HG02885 (cell line): ENCODE results near the gene ADSS1.

ENCODE experiments used
- ATAC-seq: cut with Tn5 transposase; IDR thresholded peaks from one replicate; pipeline ENCODE4 v1.9.1; 2021; ENCODE audit warnings: mild to moderate bottlenecking; ENCODE audit not compliant: unreplicated experiment, poor library complexity

Gene ADSS1

DNA sequence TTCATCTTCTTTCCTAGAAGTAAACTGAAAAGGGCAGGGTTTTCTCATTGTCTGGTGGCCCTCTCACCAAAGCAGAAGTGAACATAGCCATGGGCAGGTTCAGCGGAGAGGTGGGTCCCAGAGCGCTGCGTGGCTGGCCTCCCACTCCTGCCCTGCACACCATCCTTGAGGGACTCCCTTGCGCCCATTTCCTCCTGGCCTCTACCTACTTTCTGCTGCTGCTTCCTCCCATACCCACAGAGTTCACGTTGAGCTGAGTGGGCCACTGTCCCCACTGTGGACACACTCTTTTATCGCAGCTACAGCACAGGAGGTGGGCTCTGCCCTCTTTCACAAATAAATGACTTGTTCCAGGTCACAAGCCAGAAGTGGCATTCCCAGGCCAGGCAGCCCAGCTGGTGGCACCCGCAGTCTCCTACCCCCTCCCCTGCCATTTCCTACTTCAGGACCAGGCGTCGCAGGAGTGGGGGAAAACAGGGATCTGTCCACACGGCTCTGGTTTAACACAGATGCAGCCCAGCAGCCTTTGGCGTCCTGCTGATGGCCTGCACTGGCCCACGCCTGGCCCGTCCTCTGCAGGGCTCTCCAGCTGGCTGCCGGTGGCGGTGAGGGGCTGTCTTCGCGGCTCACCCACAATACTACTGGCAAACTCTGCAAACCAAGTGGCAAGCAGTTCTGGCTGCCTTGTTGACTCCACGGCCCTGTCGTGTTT, 33.8 kb downstream of the ADSS1 start:
- no peak for ATAC-seq

DNA sequence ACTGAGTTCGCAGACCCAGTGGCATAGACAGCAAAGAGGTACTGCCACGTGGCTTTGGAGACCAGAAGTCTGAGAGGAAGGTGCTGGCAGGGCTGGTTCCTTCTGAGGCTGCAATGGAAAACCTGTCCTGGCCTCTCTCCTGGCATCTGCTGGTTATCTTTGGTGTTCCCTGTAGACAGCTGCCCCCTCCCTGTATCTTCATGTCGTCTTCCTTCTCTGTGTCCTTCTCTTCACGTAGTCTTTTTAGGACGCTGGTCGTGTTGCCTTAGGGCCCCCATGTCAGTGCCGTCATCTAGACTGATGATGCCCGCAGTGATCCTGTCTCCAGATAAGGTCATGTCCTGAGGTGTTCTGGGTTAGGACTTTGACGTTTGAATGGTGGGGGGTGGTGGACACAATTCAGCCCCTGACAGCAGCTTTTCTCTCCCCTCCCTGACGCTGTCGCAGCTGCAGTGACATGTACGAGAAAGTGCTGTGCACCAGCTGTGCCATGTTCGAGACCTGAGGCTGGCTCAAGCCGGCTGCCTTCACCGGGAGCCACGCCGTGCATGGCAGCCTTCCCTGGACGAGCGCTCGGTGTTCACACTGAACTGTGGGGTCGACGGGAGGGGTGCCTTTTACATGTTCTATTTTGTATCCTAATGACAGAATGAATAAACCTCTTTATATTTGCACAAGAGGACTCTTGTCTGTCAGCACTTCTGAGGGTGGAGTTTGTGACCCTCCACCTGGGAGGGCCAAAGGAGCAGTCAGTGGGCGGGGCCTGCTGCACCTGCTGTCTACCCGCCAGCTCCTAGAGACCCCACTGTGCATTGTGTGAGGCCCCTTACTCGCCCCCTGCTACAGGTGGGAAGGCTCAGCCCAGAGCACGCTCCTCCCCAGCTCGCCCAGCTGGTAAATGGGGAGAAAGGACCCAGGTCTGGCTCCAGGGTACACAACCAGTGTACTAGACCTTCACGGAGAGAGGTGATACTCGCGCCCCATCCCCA, 35.2 kb downstream of the ADSS1 start:
- ATAC-seq = no peak

DNA sequence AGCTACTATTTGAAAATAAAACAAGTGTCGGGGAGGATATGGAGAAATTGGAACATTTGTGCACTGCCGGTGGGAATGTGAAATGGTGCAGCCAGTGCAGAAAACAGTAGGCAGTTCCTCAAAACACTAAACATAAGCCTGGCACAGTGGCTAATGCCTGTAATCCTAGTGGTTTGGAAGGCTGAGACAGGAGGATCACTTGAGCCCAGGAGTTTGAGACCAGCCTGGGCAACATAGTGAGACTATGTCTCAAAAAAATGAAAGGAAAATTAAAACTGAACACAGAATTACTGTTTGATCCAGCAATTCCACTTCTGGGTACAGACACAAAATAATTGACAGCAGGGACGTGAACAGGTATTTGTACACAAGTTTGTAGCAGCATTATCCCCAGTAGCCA, 41.5 kb downstream of the ADSS1 start:
- no peak for ATAC-seq

DNA sequence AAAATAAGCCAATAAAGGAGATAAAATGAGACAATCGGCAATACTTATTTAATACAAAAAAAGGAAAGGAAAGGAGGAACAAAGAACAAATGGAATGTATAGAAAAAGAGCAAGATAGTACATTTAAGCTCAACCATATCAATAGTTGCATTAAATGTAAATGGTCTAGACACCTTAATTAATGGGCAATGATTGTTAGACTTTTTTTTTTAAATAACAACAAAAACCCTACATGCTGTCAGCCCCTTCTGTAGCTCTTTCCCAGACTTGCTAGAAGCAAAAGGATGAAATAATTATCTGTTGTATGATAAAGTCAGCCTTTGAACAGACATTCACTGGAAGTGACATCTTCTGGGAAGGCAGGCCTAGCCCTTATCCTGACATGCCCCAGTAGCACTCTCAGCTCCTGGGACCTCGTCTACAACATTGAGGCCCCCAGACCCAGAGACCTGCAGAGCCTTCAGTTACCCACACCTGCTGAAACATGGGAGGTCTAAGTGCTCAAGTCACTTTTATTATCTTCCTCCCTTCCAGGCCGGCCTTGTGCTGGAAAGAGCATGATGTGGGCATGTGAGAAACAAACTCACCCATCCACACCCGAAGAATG, 42.3 kb downstream of the ADSS1 start:
- ATAC-seq = no peak

DNA sequence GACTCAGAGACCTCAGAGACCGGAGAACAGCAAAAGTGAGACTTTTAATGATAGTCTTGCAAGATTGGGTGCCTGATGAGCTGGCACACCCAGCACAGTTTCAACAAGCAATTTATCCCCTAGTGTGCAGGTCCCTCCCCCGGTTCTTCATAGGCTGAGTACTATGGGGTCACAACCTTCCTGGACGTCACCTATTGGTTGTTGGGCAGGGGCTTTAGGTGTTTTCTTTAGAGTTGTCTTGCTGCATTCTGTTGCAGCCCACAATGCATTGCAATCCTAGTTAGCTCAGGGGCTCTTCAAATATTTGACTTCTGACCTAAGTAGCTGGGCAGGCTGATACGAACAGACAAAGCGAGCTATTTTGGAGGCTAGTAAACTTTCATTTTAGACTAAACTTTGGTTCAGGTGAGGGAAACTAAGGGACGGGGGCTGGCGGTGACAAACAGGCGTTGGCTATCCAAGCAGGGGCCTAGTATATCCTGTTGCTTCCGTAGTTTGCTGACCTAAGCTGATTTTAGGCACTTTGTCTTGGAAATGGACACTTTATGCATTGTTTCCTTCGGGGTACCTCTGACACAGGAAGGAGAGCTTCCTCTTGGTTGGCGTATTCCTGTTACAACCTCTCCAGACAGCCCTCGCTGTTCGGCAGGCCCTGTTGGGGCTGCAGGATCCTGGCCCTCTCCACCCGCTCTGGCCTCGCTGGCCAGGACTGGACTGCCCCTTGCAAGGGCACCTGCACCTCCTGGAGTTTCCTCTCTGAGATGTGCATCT, 43.0 kb downstream of the ADSS1 start:
- ATAC-seq = no peak

DNA sequence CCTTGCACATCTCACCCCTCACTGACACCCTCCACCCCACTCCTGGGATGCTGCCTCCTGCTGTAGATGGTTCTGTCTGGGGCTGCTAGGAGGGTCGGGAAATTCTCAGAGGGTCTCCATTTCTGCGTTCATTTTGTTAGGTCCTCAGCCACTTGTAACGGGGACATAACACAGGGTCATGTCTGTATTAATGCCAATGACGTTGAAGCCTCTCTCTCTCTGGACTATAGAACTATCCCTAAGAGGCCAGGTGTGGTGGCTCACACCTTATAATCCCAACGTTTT, 43.5 kb downstream of the ADSS1 start:
- ATAC-seq = no peak

DNA sequence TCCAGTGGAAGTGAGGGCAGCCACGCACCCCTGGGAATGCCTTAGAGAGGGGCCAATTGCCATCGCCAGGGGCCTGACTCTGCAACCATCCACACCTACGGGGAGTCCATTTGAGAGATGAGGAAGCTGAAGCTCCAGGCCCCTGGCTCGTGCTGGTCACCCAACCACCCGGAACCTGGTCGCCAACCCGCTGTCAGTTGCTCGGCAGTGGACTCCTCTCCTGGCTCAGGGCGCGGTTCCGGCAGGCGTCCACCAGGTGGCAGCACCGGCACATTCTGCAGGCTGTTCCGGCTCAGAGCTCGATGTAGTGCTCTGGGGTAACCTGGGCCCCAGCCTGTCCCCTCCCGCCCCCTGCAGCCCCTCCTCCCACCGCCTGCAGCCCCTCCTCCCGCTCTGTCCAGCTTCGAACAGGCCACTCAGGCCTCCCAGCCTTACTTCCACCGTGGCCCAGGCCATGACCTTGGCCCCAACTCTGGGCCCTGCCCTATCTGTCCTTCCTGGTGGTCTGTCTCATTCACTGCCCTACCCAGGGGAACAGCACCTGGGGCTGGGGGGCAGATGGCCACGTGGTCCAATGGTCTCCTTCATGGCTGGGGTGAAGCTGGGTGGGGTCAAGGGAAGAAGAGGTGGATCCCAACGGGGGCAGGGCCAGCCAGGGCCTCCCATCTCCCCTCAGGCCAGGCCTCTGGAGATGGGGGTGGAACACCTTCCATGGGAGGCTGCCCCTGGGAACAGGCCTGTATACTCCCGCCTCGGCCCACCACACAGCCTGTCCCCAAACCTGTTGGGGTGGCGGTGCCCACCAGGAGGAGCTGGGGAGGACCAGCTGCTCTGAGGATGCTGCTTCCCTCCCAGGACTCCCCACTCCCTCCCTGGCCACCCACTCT, 44.7 kb downstream of the ADSS1 start:
- peak; percentile 73 for ATAC-seq

DNA sequence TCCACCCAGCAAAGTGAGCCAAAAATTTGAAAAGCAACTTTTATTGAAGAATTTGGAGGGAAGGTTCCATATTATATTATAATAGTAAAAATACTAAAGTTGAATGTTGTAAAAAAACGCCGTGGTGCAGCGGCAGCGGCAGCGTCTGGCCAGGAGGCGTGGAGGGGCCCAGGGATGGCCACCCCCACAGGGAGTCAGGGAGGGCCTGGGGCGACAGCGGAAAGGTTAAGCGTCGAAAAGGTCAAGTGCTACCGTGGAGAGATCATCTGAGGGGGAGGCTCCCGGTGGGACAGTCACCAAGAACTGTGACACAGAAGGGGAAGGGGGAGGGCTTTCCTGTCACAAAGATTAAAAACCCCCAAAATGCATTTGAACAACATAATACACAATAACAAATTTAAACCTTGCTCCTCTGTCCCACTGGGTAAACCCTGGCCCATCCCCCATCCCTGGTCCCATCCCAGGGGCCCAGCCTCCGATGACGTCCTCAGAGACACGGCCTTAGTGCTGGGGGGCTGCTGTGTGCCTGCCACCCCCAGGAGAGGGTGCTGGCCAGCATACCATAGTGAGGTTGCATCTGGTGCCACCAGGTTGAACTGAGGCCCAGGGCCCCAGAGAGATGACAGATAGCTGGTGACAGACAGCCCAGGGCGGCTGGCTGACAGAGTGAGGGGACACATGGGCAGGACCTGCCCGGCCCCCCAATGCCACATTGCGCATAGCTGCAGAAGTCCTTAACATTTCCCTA, 45.5 kb downstream of the ADSS1 start:
- ATAC-seq = no peak

DNA sequence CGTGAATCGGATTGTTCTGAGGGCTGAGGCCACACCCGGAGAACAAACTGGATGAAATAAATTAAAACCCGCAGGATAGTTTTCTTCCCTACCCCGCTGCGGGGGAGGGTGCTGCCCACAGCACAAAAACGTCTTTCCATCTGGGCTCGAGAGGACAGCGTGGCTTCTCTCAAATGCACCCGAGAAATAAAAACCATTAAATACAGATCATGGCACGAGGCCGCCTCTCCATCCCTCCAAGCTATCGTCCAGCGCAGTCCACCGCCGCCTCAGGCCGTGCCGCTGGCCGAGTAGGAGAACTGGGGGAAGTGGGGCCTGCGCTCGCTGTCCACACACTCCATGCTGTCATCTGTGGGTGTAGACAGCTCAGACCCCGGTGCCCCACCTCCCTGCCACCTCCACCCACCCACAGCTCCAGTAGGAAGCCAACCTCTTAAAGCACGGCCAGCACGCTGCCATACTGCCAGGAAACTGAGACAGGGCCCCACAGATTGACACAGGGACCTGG, 46.1 kb downstream of the ADSS1 start:
- ATAC-seq = no peak

DNA sequence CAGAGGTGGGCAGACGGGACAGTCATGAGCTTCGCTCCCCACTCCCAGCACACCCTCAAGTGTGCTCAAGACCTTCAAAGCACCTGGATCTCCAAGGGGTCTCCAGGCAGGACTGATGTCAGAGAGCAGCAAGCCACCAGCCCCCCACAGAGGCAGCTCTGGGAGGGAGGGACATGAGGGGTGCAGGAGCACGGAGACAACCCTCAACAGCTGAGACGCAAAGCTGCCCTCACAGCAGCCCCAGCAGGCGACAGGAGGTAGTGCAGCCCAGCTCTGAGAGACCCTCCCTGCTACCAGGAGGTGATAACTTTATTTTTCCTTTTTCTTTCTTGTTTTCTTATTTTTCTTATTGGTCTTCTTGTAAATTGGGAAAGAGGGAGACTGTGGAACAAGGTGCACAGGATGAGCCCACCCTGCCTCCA, 46.8 kb downstream of the ADSS1 start:
- no peak for ATAC-seq

DNA sequence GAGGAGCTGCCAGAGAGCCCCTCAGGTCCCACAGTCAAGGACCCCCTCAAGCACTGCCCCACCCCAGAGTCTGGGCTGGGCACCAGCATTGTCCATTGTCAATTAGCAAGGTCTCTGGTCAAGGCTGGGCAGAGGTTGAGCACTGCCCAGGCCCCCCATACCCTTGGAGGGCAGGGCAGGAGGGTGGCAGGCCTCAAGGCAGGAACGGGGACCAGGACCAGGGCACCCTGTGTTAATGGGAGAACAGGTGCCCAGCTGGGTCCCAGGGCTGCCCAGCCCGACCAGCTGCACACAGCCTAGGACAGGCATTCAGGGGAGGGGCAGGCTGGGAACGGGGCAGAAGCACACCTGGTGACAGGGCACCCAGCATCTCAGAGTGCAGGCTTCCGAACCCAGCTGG, 47.3 kb downstream of the ADSS1 start:
- no peak for ATAC-seq

DNA sequence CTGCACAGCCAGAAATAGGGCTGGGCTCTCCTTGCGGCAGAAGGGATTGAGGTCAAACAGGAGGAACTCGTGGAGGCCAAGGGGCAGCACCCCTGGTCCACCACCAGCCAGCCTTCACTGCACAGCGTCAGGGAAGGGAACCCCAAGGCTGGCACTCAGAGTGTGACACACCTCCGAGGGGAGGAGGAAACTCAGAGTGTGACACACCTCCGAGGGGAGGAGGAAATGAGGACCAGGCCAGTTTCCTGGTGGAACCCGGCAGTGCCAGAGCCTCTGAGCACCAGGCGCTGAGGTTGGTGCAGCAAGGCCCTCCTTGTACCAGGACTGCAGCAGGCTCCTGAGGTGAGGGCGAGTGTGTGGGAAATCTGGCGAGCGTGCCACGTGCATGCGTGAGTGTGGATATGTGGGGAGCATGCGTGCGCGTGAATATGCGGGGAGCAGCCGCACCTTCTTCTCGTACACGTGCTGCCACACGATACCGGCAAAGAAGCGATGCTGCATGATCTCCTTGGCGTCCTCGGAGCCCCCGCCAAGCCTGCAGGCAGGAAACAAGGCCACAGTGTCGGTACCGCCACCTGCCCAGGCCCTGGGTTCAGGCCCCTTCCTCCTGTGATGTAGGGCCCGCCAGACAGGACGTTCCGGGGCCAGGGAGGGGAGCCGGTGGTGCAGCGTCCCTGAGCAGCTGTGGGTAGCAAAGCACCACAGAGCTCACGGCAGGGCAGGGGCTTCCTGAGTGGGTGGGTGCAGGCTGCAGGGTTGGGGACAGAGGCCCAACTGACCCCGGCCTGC, 48.1 kb downstream of the ADSS1 start:
- ATAC-seq = no peak

DNA sequence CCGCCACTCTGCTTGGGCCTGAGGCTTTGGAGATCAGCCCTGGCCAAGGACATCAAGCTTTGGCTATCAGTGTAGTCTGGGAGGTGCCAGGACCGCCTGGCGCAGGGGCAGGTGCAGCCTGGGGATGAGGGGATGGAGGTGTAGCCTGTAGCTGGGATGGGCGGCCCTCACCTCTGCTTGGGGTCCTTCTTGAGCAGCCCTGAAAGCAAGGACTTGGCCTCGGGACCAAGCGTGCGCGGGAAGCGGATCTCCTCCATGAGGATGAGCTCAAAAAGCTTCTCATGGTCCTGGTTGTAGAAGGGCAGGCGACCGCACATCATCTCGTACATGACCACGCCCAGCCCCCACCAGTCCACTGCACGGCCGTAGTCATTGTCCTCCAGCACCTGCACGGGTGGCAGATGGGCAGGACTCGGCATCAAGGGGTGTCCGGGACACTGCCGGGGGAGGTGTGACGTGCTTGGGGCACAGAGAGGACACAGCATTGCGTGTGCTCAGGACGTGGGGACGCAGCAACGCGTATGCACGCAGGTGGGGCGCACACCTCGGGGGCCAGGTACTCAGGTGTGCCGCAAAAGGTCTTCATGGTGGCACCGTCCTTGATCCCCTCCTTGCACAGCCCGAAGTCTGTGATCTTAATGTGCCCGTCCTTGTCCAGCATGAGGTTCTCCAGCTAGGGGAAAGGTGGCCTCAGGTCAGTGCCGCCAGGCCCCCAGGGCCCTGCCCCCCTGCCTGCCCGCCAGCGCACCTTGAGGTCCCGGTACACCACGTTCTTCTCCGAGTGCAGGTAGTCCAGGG, 48.9 kb downstream of the ADSS1 start:
- ATAC-seq = no peak

DNA sequence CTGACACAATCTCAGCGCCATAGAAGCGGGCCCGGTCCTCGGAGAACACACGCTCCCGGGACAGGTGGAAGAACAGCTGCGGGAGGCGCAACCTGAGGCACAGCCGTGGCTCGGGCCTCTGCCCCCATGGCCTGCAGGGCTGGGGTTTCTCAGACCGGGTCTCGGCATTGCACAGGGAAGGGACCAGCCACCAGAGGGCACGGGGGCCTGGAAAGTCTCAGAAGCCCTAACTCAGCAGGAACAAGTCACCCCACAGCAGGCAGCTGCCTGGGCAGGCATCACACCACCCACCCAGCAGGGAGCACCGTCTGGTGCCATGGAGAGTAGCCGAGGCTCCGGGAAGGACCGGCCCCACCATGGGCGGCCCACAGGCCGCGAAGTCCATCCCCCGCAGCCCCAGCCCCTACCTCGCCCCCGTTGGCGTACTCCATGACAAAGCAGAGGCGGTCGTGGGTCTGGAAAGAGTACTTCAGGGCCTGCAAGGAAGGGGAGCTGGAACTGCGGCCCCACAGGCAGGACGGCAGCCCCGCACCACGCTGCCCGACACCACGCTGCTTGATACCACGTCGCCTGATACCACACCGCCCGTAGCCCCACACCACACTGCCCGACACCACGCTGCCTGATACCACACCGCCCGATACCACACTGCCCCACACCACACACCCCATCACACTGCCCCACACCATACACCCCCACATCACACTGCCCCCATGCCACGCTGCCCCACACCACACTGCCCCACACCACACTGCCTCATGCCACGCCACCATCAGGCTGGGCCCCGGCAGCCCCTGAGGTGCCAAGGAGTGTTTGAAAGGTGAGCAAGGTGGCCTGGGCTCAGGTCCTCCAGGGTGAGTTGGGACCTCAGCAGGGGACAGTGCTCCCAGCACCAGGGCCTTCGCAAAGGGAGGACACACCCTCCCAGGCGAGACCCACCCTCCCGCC, 49.8 kb downstream of the ADSS1 start:
- ATAC-seq = no peak

DNA sequence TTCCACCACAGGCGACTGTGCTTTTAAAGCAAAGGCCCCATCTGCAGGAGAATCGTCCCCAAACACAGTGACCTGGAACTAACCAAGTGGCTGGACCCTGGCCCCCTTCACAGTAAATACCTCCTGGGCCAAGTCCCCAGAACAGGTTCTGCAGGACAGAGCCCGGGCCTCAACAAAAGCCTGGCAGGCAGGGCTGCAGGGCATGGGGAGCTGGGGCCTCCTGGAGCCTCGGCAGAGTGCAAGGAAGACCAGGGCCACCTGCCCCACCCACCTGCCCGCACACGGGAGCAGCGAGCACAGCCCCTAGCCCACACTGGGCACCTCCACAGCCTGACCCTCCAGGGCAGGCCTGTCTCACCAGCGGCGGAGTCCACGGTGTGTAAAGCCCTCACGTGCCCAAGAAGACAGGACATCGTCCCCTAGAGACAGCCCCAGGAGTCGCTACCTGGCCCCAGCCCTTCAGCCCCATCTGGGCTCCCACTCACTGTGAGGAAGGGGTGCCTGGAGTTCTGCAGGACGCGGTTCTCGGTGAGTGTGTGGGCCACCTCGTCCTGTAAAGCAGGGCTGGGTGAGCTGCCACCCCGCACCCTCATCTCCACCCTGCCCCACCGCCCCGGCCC, 50.5 kb downstream of the ADSS1 start:
- ATAC-seq = no peak

DNA sequence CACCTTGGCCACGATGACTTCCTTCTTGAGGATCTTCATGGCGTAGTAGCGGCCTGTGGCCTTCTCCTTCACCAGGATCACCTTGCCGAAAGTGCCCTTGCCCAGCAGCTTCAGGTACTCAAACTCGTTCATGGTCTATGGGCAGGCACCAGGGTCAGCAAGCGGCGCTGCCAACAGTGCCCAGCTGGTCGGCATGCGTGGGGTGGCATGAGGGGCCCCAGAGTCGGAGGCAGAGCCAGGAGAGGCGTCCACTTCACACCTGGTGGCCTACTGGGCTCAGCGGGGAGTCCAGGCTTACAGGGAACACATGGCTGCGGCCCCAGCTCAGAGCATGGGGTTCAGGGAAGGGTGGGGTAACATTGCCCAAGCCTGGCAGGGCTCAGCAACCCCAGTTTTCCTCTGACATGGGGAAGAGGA, 51.1 kb downstream of the ADSS1 start:
- no peak for ATAC-seq
